GM19468 (cell line): ENCODE data around the gene SLC30A1.

ENCODE experiments used
- ATAC-seq: cut with Tn5 transposase; IDR thresholded peaks from one replicate; pipeline ENCODE4 v1.9.1; 2021; ENCODE audit warnings: mild to moderate bottlenecking, moderate library complexity, moderate number of reproducible peaks; ENCODE audit not compliant: unreplicated experiment; ENCODE audit errors: extremely low read depth

SLC30A1 gene

DNA sequence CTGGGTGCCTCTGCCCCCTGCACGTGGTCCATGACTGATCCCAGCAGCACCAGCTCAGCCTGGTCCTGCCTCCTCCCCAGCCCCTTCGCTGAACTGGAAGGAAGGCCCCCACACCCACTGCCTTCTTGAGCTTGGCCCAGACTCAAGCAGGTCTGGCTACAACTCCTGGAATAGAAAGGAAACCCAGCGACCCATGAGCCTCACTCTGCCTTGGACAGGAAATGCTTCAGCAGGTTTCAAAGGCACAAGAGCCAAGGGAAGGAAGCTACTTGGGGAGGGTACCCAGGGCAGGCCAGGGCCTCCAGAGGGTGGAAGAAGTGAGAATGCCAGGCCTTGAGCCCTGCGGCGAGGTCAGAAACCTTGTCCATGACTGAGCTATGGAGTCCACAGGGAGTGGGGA is 51.1 kb downstream of the SLC30A1 start:
- ATAC-seq: no peak

DNA sequence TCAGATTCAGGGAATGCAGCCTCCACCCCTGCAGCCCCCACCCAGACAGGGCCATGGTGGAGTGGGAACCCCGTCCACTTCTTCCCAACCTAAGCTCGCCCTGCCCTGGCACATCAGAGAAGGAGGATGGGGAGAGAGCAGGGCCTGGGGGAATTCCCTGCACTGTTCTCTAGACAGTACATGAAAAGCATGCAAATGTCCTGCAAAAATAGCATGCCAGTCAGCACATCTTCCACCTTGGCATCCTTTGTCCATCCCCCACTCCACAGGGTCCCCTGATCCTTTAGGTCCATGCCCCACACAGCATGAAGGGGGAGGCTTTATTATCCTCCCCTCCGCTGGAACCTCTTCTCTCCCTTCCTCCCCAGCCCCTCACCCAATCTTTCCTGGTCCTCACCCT is 52.0 kb downstream of the SLC30A1 start:
- ATAC-seq: no peak

DNA sequence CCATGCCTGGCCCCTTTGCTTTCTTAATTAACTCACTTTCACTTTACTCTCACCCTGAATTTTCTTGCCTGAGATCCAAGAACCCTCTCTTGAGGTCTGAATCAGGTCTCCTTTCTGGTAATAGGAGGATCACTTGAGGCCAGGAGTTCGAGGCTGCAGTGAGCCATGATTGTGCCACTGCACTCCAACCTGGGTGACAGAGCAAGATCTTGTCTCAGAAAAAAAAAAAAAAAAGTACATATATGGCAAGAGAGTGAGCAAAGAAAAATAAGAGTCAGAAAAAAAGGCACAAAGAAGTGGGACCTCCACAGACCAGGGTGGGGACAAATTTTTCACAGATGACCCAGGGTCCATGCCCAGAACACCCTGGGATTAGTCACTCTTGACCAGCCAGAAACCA is 52.9 kb downstream of the SLC30A1 start:
- no peak for ATAC-seq

DNA sequence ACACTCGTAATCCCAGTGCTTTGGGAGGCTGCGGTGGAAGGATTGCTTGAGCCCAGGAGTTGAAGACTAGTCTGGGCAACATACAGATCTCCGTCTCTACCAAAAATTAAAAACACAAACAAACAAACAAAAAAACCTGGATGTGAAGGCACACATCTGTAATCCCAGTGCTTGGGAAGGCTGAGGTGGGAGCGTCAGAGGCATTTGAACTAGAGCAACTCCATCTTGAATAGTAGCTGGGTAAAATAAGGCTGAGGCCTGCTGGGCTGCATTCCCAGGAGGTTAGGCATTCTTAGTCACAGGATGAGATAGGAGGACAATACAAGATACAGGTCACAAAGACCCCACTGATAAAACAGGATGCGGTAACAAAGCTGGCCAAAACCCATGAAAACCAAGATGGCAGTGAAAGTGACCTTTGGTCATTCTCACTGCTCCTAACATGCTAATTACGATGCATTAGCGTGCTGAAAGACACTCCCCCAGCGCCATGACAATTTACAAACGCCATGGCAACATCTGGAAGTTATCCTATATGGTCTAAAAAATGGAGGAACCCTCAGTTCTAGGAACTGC is 53.8 kb downstream of the SLC30A1 start:
- no peak for ATAC-seq

DNA sequence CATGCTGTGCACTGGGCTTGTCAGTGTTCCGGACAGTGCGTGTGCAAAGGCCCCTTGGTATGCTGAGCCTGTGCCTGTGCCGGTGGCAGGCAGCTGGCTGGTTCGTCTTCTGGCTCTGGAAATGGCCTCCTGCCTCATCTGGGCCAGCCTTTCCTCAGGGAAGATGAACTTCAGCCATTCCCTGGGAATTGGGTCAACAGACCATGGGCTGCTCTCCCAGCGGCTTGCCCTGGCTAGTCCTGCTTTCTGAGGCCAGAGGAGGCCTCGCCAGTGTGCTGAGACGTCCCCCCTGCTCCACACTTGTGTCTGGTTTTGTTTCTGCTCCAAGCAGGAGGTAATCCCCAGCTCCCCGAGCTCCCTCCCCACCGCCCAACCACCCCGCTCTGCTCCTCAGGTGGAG is 54.4 kb downstream of the SLC30A1 start:
- no peak for ATAC-seq

DNA sequence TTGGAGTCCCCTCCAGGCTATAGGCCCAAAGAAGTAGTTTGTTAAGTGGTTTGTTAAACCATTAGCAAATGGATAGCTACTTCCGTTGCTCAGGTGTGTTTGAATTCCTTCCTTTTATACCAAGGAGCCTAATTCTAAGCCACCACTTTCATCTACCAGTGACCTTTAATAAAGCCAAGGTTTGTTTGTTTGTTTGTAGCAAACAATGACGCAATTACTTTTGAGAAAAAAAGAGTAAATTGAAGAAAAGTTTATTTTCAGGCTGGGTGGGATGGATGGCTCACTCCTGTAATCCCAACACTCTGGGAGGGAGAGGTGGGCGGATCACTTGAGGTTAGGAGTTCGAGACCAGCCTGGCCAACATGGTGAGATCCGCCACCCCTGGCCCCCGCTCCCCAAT is 56.2 kb downstream of the SLC30A1 start:
- ATAC-seq: no peak
